ENCODE results near the gene CYP2A6.
"Not testable (repeated sequence)": the region's sequence is repeated elsewhere in the genome, so short reads cannot be mapped to it uniquely, and the experiment has no call there.

Gene CYP2A6

GRCh38 chr19:40850277-40850676 lies at the start of gene CYP2A6:
TSS of gene CYP2A6 (minus strand) at chr19:40850447. CDS start at chr19:40850426, 21 bp downstream.
- not testable (repeated sequence) for H3K4me3 ChIP-seq (ENCODE audit: low read depth, low read length)

GRCh38 chr19:40899964-40900363 lies 49.7 kb upstream of the CYP2A6 start:
- not testable (repeated sequence) for H3K4me3 ChIP-seq (ENCODE audit: low read depth, low read length)

- H3K4me3 ChIP-seq (ENCODE audit: low read depth, low read length) = not testable (repeated sequence)
These were observed 46.9 kb upstream of the CYP2A6 start for GRCh38 chr19:40896843-40897789.

GRCh38 chr19:40896418-40896796 lies 46.2 kb upstream of the CYP2A6 start:
- no peak overlapping the region for H3K4me3 ChIP-seq (ENCODE audit: low read depth, low read length)

- no peak overlapping the region for H3K4me3 ChIP-seq (ENCODE audit: low read depth, low read length)
These were observed 42.9 kb upstream of the CYP2A6 start for GRCh38 chr19:40893112-40893511.

GRCh38 chr19:40889366-40889765 lies 39.1 kb upstream of the CYP2A6 start:
- no peak overlapping the region for H3K4me3 ChIP-seq (ENCODE audit: low read depth, low read length)

GRCh38 chr19:40888191-40888590 lies 37.9 kb upstream of the CYP2A6 start:
- H3K4me3 ChIP-seq (ENCODE audit: low read depth, low read length) = no peak overlapping the region

GRCh38 chr19:40884187-40884931 lies 34.1 kb upstream of the CYP2A6 start:
- H3K4me3 ChIP-seq (ENCODE audit: low read depth, low read length) = not testable (repeated sequence)

- H3K4me3 ChIP-seq (ENCODE audit: low read depth, low read length) = not testable (repeated sequence)
These were observed 31.8 kb upstream of the CYP2A6 start, which contains the start of gene CYP2A7 for GRCh38 chr19:40882062-40882461. TSS of gene CYP2A7 (minus strand) at chr19:40882231. CDS start at chr19:40882210, 21 bp downstream.

- H3K4me3 ChIP-seq (ENCODE audit: low read depth, low read length) = not testable (repeated sequence)
These were observed 29.1 kb upstream of the CYP2A6 start for GRCh38 chr19:40879349-40879748.

GRCh38 chr19:40875526-40875951 lies 25.3 kb upstream of the CYP2A6 start:
- H3K4me3 ChIP-seq (ENCODE audit: low read depth, low read length) = not testable (repeated sequence)

GRCh38 chr19:40874874-40875273 lies 24.6 kb upstream of the CYP2A6 start:
- H3K4me3 ChIP-seq (ENCODE audit: low read depth, low read length) = not testable (repeated sequence)

- H3K4me3 ChIP-seq (ENCODE audit: low read depth, low read length) = not testable (repeated sequence)
These were observed 23.6 kb upstream of the CYP2A6 start for GRCh38 chr19:40873873-40874272.

GRCh38 chr19:40872209-40872608 lies 22.0 kb upstream of the CYP2A6 start:
- H3K4me3 ChIP-seq (ENCODE audit: low read depth, low read length) = no peak overlapping the region

- no peak overlapping the region for H3K4me3 ChIP-seq (ENCODE audit: low read depth, low read length)
These were observed 17.5 kb upstream of the CYP2A6 start for GRCh38 chr19:40867701-40868100.

- H3K4me3 ChIP-seq (ENCODE audit: low read depth, low read length) = not testable (repeated sequence)
These were observed 14.7 kb upstream of the CYP2A6 start for GRCh38 chr19:40864739-40865496.

GRCh38 chr19:40862785-40863184 lies 12.5 kb upstream of the CYP2A6 start:
- no peak overlapping the region for H3K4me3 ChIP-seq (ENCODE audit: low read depth, low read length)

- no peak overlapping the region for H3K4me3 ChIP-seq (ENCODE audit: low read depth, low read length)
These were observed 12.1 kb upstream of the CYP2A6 start for GRCh38 chr19:40862333-40862732.

- H3K4me3 ChIP-seq (ENCODE audit: low read depth, low read length) = no peak overlapping the region
These were observed 7.9 kb upstream of the CYP2A6 start for GRCh38 chr19:40858109-40858508.

- H3K4me3 ChIP-seq (ENCODE audit: low read depth, low read length) = not testable (repeated sequence)
These were observed 2.4 kb upstream of the CYP2A6 start for GRCh38 chr19:40852467-40853152.

Measured in iPS-11a (cell line).